SIG-M5 (cell line): ENCODE data around the gene KRTAP2-3.
"Not testable (repeated sequence)": the region's sequence is repeated elsewhere in the genome, so short reads cannot be mapped to it uniquely, and the experiment has no call there.

Experiments
- DNase-seq: peaks from one replicate; lab custom pipeline; 2025; lab: John Stamatoyannopoulos, UW

Gene KRTAP2-3

GRCh38 chr17:41060052-41060604, at the start of gene KRTAP2-3:
TSS of gene KRTAP2-3 (minus strand) at chr17:41060114. CDS start at chr17:41060050, 64 bp downstream.
- no peak for DNase-seq

GRCh38 chr17:41108728-41109386, 48.9 kb upstream of the KRTAP2-3 start:
- DNase-seq, result not testable (repeated sequence)

- DNase-seq, result no peak
Measured at GRCh38 chr17:41107941-41108450, 48.1 kb upstream of the KRTAP2-3 start.

- not testable (repeated sequence) for DNase-seq
Measured at GRCh38 chr17:41105347-41105746, 45.4 kb upstream of the KRTAP2-3 start, which contains the start of gene KRTAP4-9. TSS of gene KRTAP4-9 (plus strand) at chr17:41105389. CDS start at chr17:41105389, 0 bp downstream.

GRCh38 chr17:41104386-41105038, 44.6 kb upstream of the KRTAP2-3 start:
- not testable (repeated sequence) for DNase-seq

- no peak for DNase-seq
Measured at GRCh38 chr17:41103896-41104295, 44.0 kb upstream of the KRTAP2-3 start.

- no peak for DNase-seq
Measured at GRCh38 chr17:41101586-41102259, 41.8 kb upstream of the KRTAP2-3 start, which contains the start of gene KRTAP4-16. TSS of gene KRTAP4-16 (minus strand) at chr17:41102209. CDS start at chr17:41102209, 0 bp downstream.

GRCh38 chr17:41099682-41100480, 40.0 kb upstream of the KRTAP2-3 start:
- DNase-seq, result not testable (repeated sequence)

GRCh38 chr17:41098481-41098880, 38.6 kb upstream of the KRTAP2-3 start:
- no peak for DNase-seq

- DNase-seq, result no peak
Measured at GRCh38 chr17:41098042-41098441, 38.1 kb upstream of the KRTAP2-3 start, which contains the start of gene KRTAP4-8. TSS of gene KRTAP4-8 (minus strand) at chr17:41098142. CDS start at chr17:41098084, 58 bp downstream.

GRCh38 chr17:41096055-41096454, 36.1 kb upstream of the KRTAP2-3 start:
- no peak for DNase-seq

- DNase-seq, result not testable (repeated sequence)
Measured at GRCh38 chr17:41088760-41089352, 28.9 kb upstream of the KRTAP2-3 start.

- DNase-seq, result not testable (repeated sequence)
Measured at GRCh38 chr17:41084100-41084856, 24.4 kb upstream of the KRTAP2-3 start, which contains the start of gene KRTAP4-7. TSS of gene KRTAP4-7 (plus strand) at chr17:41084150. CDS start at chr17:41084207, 57 bp downstream.

- DNase-seq, result not testable (repeated sequence)
Measured at GRCh38 chr17:41083427-41083826, 23.5 kb upstream of the KRTAP2-3 start.

- no peak for DNase-seq
Measured at GRCh38 chr17:41082626-41083025, 22.7 kb upstream of the KRTAP2-3 start.

GRCh38 chr17:41076788-41077187, 16.9 kb upstream of the KRTAP2-3 start:
- DNase-seq, result no peak

- DNase-seq, result no peak
Measured at GRCh38 chr17:41073676-41074075, 13.8 kb upstream of the KRTAP2-3 start.

- no peak for DNase-seq
Measured at GRCh38 chr17:41071606-41072360, 11.9 kb upstream of the KRTAP2-3 start.

- DNase-seq, result no peak
Measured at GRCh38 chr17:41069031-41069430, 9.1 kb upstream of the KRTAP2-3 start.
